IMR-90 (cell line): Measurements from ENCODE around the gene WNK1. TPM values are rescaled to one million over a fixed set of nuclear protein-coding genes. Genes with fewer than 3 reads are reported as not detected.

Experiments
- ATAC-seq: fragments of 200-7000 bp; cut with Tn5 transposase; 2 replicates; pipeline ENCODE4 v1.9.1; 2020; ENCODE audit warnings: low read depth, mild to moderate bottlenecking, moderate library complexity
- BruUV-seq: library from RNA; stranded (reverse); fragments of 400-500 nt; replicated peaks from 2 replicates; lab custom pipeline; 2021; lab: Mats Ljungman, UMichigan
- CTCF ChIA-PET: fragments of 300-600 bp; formaldehyde crosslinking; extraction: SDS; loops from one replicate; lab custom pipeline; 2021; ENCODE audit warnings: antibody characterized with exemption; lab: Yijun Ruan, JAX
- POLR2A ChIA-PET: fragments of 300-600 bp; sonication (Branson Sonifier 250); formaldehyde crosslinking; loops from one replicate; lab custom pipeline; 2022; ENCODE audit warnings: antibody characterized with exemption; ENCODE audit not compliant: unreplicated experiment; lab: Charles Lee
- DNase-seq: peaks from one replicate; pipeline ENCODE4 v3.0.0; 2013
- H2AFZ ChIP-seq: replicated peaks from 2 replicates; pipeline ENCODE3; 2013; ENCODE audit warnings: low read length, mild to moderate bottlenecking; ENCODE audit not compliant: poor library complexity
- H2AK5ac ChIP-seq: 2 replicates; pipeline ENCODE4 v1.6.1; 2013; ENCODE audit warnings: low read depth, low read length, inconsistent platforms
- H2AK9ac ChIP-seq: replicated peaks from 2 replicates; pipeline ENCODE3; 2013; ENCODE audit warnings: mild to moderate bottlenecking, low read depth, low read length, moderate library complexity; ENCODE audit not compliant: poor library complexity
- H2BK120ac ChIP-seq: 2 replicates; pipeline ENCODE4 v1.6.1; 2013; ENCODE audit warnings: low read depth, low read length, inconsistent platforms
- H2BK15ac ChIP-seq: 3 replicates; pipeline ENCODE4 v1.6.1; 2013; ENCODE audit warnings: low read depth, low read length, inconsistent platforms
- H2BK20ac ChIP-seq: 2 replicates; pipeline ENCODE4 v1.6.1; 2013; ENCODE audit warnings: low read depth, mild to moderate bottlenecking, inconsistent platforms, low read length, moderate library complexity
- H2BK5ac ChIP-seq: 2 replicates; pipeline ENCODE4 v1.6.1; 2013; ENCODE audit warnings: mild to moderate bottlenecking, low read depth, low read length, inconsistent platforms; ENCODE audit not compliant: poor library complexity, severe bottlenecking
- H3K14ac ChIP-seq: replicated peaks from 2 replicates; pipeline ENCODE4 v1.6.1; 2013; ENCODE audit warnings: low read depth, low read length, inconsistent platforms
- H3K18ac ChIP-seq: 2 replicates; pipeline ENCODE4 v1.6.1; 2013; ENCODE audit warnings: low read depth, low read length, control low read depth
- H3K23ac ChIP-seq: 2 replicates; pipeline ENCODE4 v1.6.1; 2013; ENCODE audit warnings: low read depth, low read length, inconsistent platforms
- H3K27ac ChIP-seq: 2 replicates; pipeline ENCODE4 v1.5.1; 2013; ENCODE audit warnings: mild to moderate bottlenecking, control low read depth, low read length; ENCODE audit not compliant: insufficient read depth
- H3K27me3 ChIP-seq: 2 replicates; pipeline ENCODE4 v1.6.1; 2013; ENCODE audit warnings: low read length; ENCODE audit not compliant: control insufficient read depth, insufficient read depth
- H3K36me3 ChIP-seq: 2 replicates; pipeline ENCODE4 v1.6.1; 2013; ENCODE audit warnings: low read length, mixed read lengths; ENCODE audit not compliant: control insufficient read depth, insufficient read depth
- H3K4ac ChIP-seq: 2 replicates; pipeline ENCODE4 v1.6.1; 2013; ENCODE audit warnings: low read depth, low read length, inconsistent platforms
- H3K4me1 ChIP-seq: 2 replicates; pipeline ENCODE4 v1.6.1; 2013; ENCODE audit warnings: low read length, mixed read lengths; ENCODE audit not compliant: control insufficient read depth, insufficient read depth
- H3K4me2 ChIP-seq: 2 replicates; pipeline ENCODE4 v1.6.1; 2013; ENCODE audit warnings: low read depth, mild to moderate bottlenecking, control low read depth, low read length, moderate library complexity
- H3K4me3 ChIP-seq: 2 replicates; pipeline ENCODE4 v1.5.1; 2013; ENCODE audit warnings: low read depth, mild to moderate bottlenecking, control low read depth, low read length, moderate library complexity; ENCODE audit not compliant: insufficient read depth
- H3K56ac ChIP-seq: 2 replicates; pipeline ENCODE4 v1.6.1; 2013; ENCODE audit warnings: low read length, inconsistent platforms; ENCODE audit not compliant: insufficient read depth; ENCODE audit errors: extremely low read depth
- H3K79me1 ChIP-seq, 2 experiments: 2 replicates each; pipeline ENCODE4 v1.6.1; 2013; ENCODE audit warnings: low read length in 2 of 2, inconsistent platforms in 1 of 2, low read depth in 1 of 2
- H3K9ac ChIP-seq: 2 replicates; pipeline ENCODE4 v1.6.1; 2013; ENCODE audit warnings: low read depth, low read length, control low read depth
- H3K9me1 ChIP-seq: 2 replicates; pipeline ENCODE4 v1.6.1; 2013; ENCODE audit warnings: low read length, inconsistent platforms; ENCODE audit not compliant: insufficient read depth
- H3K9me3 ChIP-seq: 2 replicates; pipeline ENCODE4 v1.6.1; 2013; ENCODE audit warnings: low read length; ENCODE audit not compliant: control insufficient read depth, insufficient read depth
- H4K20me1 ChIP-seq: 2 replicates; pipeline ENCODE4 v1.6.1; 2013; ENCODE audit warnings: low read length, inconsistent platforms; ENCODE audit not compliant: insufficient read depth
- H4K5ac ChIP-seq: 2 replicates; pipeline ENCODE4 v1.6.1; 2013; ENCODE audit warnings: mild to moderate bottlenecking, low read depth, low read length, control low read depth
- H4K8ac ChIP-seq, 2 experiments: 2 replicates each; pipeline ENCODE4 v1.6.1; 2013; ENCODE audit warnings: low read depth in 2 of 2, low read length in 2 of 2, control low read depth in 1 of 2, inconsistent platforms in 1 of 2
- H4K91ac ChIP-seq: 2 replicates; pipeline ENCODE4 v1.6.1; 2013; ENCODE audit warnings: low read depth, low read length, inconsistent platforms; ENCODE audit not compliant: insufficient read depth
- MAFK ChIP-seq: IDR thresholded peaks from 2 replicates; pipeline ENCODE4 v1.6.1; 2012; ENCODE audit warnings: low read depth, low read length, improper control_type of control experiment
- MXI1 ChIP-seq: IDR thresholded peaks from 2 replicates; pipeline ENCODE4 v1.6.1; 2012; ENCODE audit warnings: low read depth, mild to moderate bottlenecking, low read length, moderate library complexity, borderline replicate concordance
- NFE2L2 ChIP-seq: fragments of 150-350 bp; IDR thresholded peaks from 2 replicates; pipeline ENCODE4 v1.6.1; 2016; ENCODE audit warnings: low read depth, mild to moderate bottlenecking, low read length
- WGBS, 2 experiments: methylation state at CpG; one replicate each; pipeline versions ENCODE4 v1.1.5 to v1.1.7; 2013; ENCODE audit warnings: missing lambda C conversion rate in 2 of 2; ENCODE audit not compliant: insufficient read length in 1 of 2; ENCODE audit errors: extremely low coverage in 2 of 2; 5-methylcytosine and 5-hydroxymethylcytosine counted together
- dilution Hi-C: fragments of 300-500 bp; cut with HindIII; formaldehyde crosslinking; loops from one replicate; pipeline ENCODE4 v1.14.3; 2018; ENCODE audit warnings: low sequenced_read_pairs; ENCODE audit not compliant: unreplicated experiment
- in situ Hi-C: fragments of 300-500 bp; cut with MboI; formaldehyde crosslinking; loops from 3 replicates; pipeline ENCODE4 v1.14.3; 2019; ENCODE audit warnings: low sequenced_read_pairs, inconsistent platforms, mixed read lengths
- intact Hi-C: fragments of 100-400 bp; cut with micrococcal nuclease; formaldehyde crosslinking; loops from 2 replicates; pipeline ENCODE4 v1.10.0; 2022
- polyA plus RNA-seq, 3 experiments: library from polyadenylated mRNA; depleted of rRNA; stranded (reverse); fragments of >200 nt; gene quantifications; 2 replicates each; pipeline ENCODE4 v1.2.3, GENCODE V29; 2012; ENCODE audit warnings: low replicate concordance in 1 of 3
- total RNA-seq: library from RNA; depleted of rRNA; stranded (reverse); fragments of >200 nt; gene quantifications from 2 replicates; pipeline ENCODE4 v1.2.3, GENCODE V29; 2012

WNK1 gene
- total and polyA plus RNA-seq, 2 of the 4 experiments (the other 2 are of a cell fraction) = 36.9 to 42.8 TPM

DNA sequence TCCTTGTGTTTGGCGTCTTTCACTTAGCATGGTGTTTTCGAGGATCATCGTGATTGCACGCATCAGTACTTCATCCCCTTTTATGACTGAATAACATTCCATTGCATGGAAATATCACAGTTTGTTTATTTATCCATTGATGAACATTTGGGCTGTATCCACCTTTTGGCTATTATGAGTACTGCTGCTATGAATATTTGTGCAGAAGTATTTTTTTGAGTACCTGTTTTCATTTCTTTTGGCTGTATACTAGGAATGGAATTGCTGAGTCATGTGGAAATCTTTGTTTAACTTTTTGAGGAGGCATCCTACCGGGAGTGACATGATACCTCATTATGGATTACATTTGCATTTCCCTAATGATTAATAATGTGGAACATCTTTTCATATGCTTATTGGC is 66.4 kb downstream of the WNK1 start:
- no peak overlapping the region for H2BK20ac ChIP-seq
- ChIA-PET POLR2A (no interaction called here), CTCF (no interaction called here)
- H4K91ac ChIP-seq = no peak overlapping the region
- dilution Hi-C loops (no loop called here), intact Hi-C loops (loop anchor here (1.0 to 5.0 kb wide), 2 partner anchors 274 to 765 kb away; no protein-coding TSS in a partner anchor), in situ Hi-C loops (no loop called here)
- no TSS peak for BruUV-seq
- no peak overlapping the region for H2BK15ac ChIP-seq
- no peak overlapping the region for H2AK9ac ChIP-seq
- no peak overlapping the region for H2BK120ac ChIP-seq
- WGBS, 2 experiments = no CpG with 5 or more reads among the region's 5 CpGs
- no peak overlapping the region for H2BK5ac ChIP-seq
- H3K27me3 ChIP-seq = no peaks in the 10 kb centered on the region
- DNase-seq (peak; percentile 13), ATAC-seq (no peak; the same call in 1 of the 2 replicates)
- H4K8ac ChIP-seq = no peak overlapping the region
- H3K9me3 ChIP-seq = no peaks in the 10 kb centered on the region
- peaks cover 25 to 64% of the 10 kb centered on the region in 2 experiments for H3K79me1 ChIP-seq
- peaks cover 6% of the 10 kb centered on the region for H3K9me1 ChIP-seq
- H3K4me1 ChIP-seq = no peaks in the 10 kb centered on the region
- TF ChIP-seq MXI1 = no peak
- peak; percentile 94 for TF ChIP-seq MAFK
- peak; percentile 93 for TF ChIP-seq NFE2L2
- H3K27ac ChIP-seq = no peak overlapping the region
- no peak overlapping the region for H3K4me3 ChIP-seq
- no peak overlapping the region for H3K9ac ChIP-seq
- H2AFZ ChIP-seq = no peak overlapping the region
- H3K4me2 ChIP-seq = no peak overlapping the region
- H3K4ac ChIP-seq = no peak overlapping the region
- H3K23ac ChIP-seq = 0 out of 2 replicates have a peak overlapping the region, but pooled peaks have one; percentile 33
- H4K5ac ChIP-seq = no peak overlapping the region
- H3K14ac ChIP-seq = no peak overlapping the region
- peaks cover 5% of the 10 kb centered on the region for H3K36me3 ChIP-seq
- H3K56ac ChIP-seq = no peak overlapping the region
- H4K20me1 ChIP-seq = peaks cover 22% of the 10 kb centered on the region; the same call in 1 of the 2 replicates
- no peak overlapping the region for H3K18ac ChIP-seq
- 0 out of 2 replicates have a peak overlapping the region, but pooled peaks have one; percentile 29 for H2AK5ac ChIP-seq
